Gastrocnemius medialis (tissue), 4 donors: Measurements from ENCODE around the gene HES4. TPM values are rescaled to one million over a fixed set of nuclear protein-coding genes. Genes with fewer than 3 reads are reported as not detected.

Experiments used
- ATAC-seq, 2 donors: fragments of 150-250 bp; one replicate each; pipeline ENCODE4 v1.9.1; 2016
- DNase-seq, 2 donors: peaks; one replicate each; pipeline ENCODE4 v3.0.0-alpha.2; 2019
- H3K27ac ChIP-seq, 4 donors: fragments of 200-600 bp; sonication (generic); 1 replicate in 1 of 4; 2 replicates in 3 of 4; pipeline ENCODE4 v1.5.1; 2016 to 2018; ENCODE audit warnings: mild to moderate bottlenecking in 2 of 4, moderate library complexity in 1 of 4
- H3K27me3 ChIP-seq, 3 donors: fragments of 200-600 bp; sonication (generic) in 2 of 3; 1 replicate in 1 of 3; 2 replicates in 2 of 3; pipeline versions ENCODE4 v1.5.1 to v1.6.0; 2016 to 2019; ENCODE audit warnings: mild to moderate bottlenecking in 1 of 3, moderate library complexity in 1 of 3
- H3K36me3 ChIP-seq, 2 donors: fragments of 200-600 bp; sonication (generic) in 1 of 2; one replicate each; pipeline ENCODE4 v1.5.1; 2017 to 2018
- H3K4me1 ChIP-seq, 2 donors: fragments of 200-600 bp; sonication (generic) in 1 of 2; one replicate each; pipeline ENCODE4 v1.5.1; 2016 to 2017; ENCODE audit warnings: mild to moderate bottlenecking in 2 of 2
- H3K4me3 ChIP-seq, 4 donors: fragments of 200-600 bp; sonication (generic) in 3 of 4; 1 replicate in 1 of 4; 2 replicates in 3 of 4; pipeline ENCODE4 v1.5.1; 2016 to 2019; ENCODE audit warnings: mild to moderate bottlenecking in 2 of 4
- H3K9me3 ChIP-seq, 3 donors: fragments of 200-600 bp; sonication (generic) in 2 of 3; 1 replicate in 1 of 3; 2 replicates in 2 of 3; pipeline ENCODE4 v1.5.1; 2016 to 2019
- POLR2A ChIP-seq, 2 donors: fragments of 450-650 bp; IDR thresholded peaks; one replicate each; pipeline ENCODE4 v1.6.1; 2017; ENCODE audit warnings: antibody characterized with exemption in 2 of 2, mild to moderate bottlenecking in 2 of 2, moderate library complexity in 2 of 2
- in situ Hi-C, 4 donors: fragments of 200-750 bp; cut with MboI; loops; one replicate each; pipeline versions ENCODE4 v1.15.0 to v1.8.0; 2017; ENCODE audit warnings: low sequenced_read_pairs in 4 of 4
- intact Hi-C: fragments of 100-400 bp; cut with DNase I; formaldehyde crosslinking; loops from one replicate; pipeline ENCODE4 v1.15.1; 2023; ENCODE audit warnings: low total_unique reads
- total RNA-seq, 4 donors: library from RNA; depleted of rRNA; stranded (reverse); fragments of >200 nt; gene quantifications; one replicate each; pipeline versions ENCODE4 v1.1.0 to v1.2.3, GENCODE V29; 2016
- TF ChIP-seq, protein P1 (sequence below), 5 experiments: fragments of 450-650 bp in 3 of 5; fragments of 200-600 bp in 2 of 5; sonication (generic) in 2 of 5; IDR thresholded peaks in 4 of 5; conservative IDR thresholded peaks in 1 of 5; 1 replicate in 4 of 5; 2 replicates in 1 of 5; pipeline ENCODE4 v1.5.1; 2016 to 2019; ENCODE audit warnings: antibody characterized with exemption in 5 of 5, mild to moderate bottlenecking in 3 of 5, moderate library complexity in 3 of 5

The HES4 gene
- total RNA-seq, 4 donors from 2014 or later: 6.4 to 17.4 (median 9.5) TPM

DNA sequence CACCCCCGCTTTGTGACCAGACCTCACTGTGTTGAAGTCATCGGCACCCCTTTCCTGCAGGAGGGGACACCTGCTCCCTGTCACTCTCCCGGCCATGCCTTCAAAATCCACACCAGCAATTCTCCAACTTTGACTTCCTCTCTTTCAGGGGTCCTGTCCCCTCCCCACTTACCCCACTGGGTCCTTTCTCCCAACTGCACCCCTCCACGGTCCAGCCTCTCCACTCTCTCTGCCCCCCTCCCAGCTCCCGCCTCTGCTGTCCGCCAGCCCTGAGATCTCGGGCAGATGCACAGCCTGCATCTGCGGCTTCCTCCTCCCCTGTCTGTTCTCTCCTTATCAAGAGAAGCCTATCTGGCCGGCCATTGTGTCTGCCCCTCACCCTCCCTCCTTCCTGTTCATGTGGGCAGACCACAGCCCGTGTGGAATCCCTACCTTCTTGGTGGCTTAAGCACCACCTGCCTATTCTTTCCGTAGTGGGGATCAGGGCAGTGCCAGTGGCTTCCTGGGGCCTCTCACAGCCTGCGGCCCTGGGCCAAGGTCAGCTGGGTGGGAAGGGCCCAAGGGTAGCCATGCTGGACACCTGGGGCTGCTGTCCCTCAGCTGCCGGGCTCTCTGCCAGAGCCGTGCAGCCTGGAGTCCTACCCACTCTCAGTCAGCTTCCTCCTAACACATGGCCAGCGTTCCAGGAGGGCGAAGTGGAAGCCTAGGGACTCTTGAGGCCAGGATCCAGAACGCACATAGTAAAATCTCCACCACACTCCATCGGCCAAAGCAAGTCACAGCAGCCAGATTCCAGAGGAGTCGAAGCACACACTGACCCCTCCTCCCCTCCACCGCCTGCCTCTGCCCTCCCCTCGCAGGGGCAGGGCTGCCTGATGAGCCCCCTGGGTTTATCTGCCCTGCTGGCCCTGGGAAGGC, 5.1 kb upstream of the HES4 start:
- DNase-seq: peak in 1 of 2 donors; percentile 58
- no peak for TF ChIP-seq POLR2A (IDR thresholded peaks at IDR 0.05)
- TF ChIP-seq, protein P1, sequence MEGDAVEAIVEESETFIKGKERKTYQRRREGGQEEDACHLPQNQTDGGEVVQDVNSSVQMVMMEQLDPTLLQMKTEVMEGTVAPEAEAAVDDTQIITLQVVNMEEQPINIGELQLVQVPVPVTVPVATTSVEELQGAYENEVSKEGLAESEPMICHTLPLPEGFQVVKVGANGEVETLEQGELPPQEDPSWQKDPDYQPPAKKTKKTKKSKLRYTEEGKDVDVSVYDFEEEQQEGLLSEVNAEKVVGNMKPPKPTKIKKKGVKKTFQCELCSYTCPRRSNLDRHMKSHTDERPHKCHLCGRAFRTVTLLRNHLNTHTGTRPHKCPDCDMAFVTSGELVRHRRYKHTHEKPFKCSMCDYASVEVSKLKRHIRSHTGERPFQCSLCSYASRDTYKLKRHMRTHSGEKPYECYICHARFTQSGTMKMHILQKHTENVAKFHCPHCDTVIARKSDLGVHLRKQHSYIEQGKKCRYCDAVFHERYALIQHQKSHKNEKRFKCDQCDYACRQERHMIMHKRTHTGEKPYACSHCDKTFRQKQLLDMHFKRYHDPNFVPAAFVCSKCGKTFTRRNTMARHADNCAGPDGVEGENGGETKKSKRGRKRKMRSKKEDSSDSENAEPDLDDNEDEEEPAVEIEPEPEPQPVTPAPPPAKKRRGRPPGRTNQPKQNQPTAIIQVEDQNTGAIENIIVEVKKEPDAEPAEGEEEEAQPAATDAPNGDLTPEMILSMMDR (IDR thresholded peaks at IDR 0.05 in 4 of 5, conservative IDR thresholded peaks at IDR 0.05 in 1 of 5): no peak
- in situ Hi-C loops (no loop called here), intact Hi-C loops (loop anchor here (5.0 kb wide), 1 partner anchor 83 kb away; the partner anchor contains the start of gene SAMD11)
- H3K4me3 ChIP-seq: peak overlapping the region in 1 of 4 donors; percentile 7
- H3K36me3 ChIP-seq: no peaks in the 10 kb centered on the region
- peaks cover 0 to 7% (median 4%) of the 10 kb centered on the region in 3 donors for H3K27me3 ChIP-seq
- peaks cover 12 to 16% of the 10 kb centered on the region in 2 donors for H3K4me1 ChIP-seq
- peak overlapping the region in 2 of 4 donors; percentile 45 to 69 for H3K27ac ChIP-seq
- no peaks in the 10 kb centered on the region for H3K9me3 ChIP-seq
- ATAC-seq: peak in 1 of 2 donors; percentile 37

DNA sequence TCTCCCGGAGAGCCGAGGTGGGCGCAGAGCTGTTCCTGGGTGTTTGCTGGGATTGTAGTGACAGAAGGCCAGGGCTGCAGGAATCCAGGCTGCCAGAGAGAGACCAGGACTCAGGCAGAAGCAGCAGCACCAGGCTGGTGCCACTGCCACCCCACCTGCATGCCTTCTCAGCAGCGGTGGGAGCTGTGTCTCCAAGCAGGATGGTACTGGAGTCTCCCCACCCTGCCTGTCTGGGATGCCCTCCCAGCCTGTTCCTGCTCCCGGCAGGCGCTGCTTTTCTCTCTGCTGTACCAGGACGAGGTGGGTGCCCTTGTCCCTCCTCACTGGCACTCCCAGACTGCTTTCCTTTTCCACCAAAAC, 4.5 kb upstream of the HES4 start:
- Histone ChIP-seq H3K4me1 (peaks cover 12 to 18% of the 10 kb centered on the region in 2 donors), H3K27ac (peak overlapping the region in 1 of 4 donors; percentile 45), H3K27me3 (peaks cover 2 to 7% (median 5%) of the 10 kb centered on the region in 3 donors), H3K36me3 (no peaks in the 10 kb centered on the region), H3K4me3 (no peak overlapping the region), H3K9me3 (no peaks in the 10 kb centered on the region)
- no peak for ATAC-seq
- in situ Hi-C loops: no loop called here
- TF ChIP-seq POLR2A (IDR thresholded peaks at IDR 0.05): no peak
- DNase-seq: no peak
- intact Hi-C loops: loop anchor here (5.0 kb wide), 1 partner anchor 82 kb away; the partner anchor contains the start of gene SAMD11

DNA sequence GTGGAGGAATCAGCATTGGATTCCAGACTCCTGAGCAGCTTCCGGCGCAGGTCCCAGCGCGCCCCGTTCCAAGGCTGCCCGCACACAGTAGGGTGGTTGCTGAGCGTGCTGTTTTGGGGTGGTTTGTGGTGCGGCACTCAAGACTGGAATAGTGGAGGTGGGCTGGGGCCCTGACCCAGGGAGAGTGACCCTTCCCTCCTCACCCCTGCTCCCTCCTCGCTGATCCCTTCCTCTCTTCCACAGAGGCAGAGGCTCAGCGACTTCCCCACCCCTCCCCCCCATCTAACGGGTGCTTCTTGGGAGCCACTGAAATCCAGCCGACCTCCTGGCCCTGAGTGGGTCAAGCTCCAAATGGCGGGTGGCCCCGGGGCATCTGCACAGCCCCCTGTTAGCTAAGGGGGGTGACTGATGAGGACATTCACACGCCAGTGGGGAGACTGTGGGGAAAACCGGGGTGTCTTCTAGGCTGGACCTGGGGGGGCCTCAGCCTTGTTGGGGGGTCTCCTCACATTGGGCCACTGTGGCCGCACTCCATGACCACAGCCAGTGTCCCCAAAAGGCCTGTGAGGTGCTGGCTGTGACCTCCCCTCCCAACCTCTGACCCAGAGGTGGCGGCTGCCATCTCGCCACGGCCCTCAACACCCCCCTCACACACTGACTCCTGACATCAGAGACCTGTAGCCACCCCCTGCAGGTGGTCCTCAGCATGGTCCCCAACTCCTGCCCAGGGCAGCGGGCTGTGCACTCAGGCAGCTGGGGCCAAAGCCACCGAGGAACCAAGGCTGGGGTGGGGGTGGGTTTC, 3.9 kb upstream of the HES4 start:
- peaks cover 12 to 19% of the 10 kb centered on the region in 2 donors for H3K4me1 ChIP-seq
- in situ Hi-C loops (no loop called here), intact Hi-C loops (loop anchor here (5.0 kb wide), 1 partner anchor 82 kb away; the partner anchor contains the start of gene SAMD11)
- no peak for TF ChIP-seq POLR2A (IDR thresholded peaks at IDR 0.05)
- TF ChIP-seq, protein P1 (IDR thresholded peaks at IDR 0.05 in 4 of 5, conservative IDR thresholded peaks at IDR 0.05 in 1 of 5): no peak
- no peaks in the 10 kb centered on the region for H3K36me3 ChIP-seq
- no peak overlapping the region for H3K27ac ChIP-seq
- peaks cover 5 to 8% (median 7%) of the 10 kb centered on the region in 3 donors for H3K27me3 ChIP-seq
- no peak for ATAC-seq
- DNase-seq: no peak
- no peak overlapping the region for H3K4me3 ChIP-seq
- no peaks in the 10 kb centered on the region for H3K9me3 ChIP-seq

DNA sequence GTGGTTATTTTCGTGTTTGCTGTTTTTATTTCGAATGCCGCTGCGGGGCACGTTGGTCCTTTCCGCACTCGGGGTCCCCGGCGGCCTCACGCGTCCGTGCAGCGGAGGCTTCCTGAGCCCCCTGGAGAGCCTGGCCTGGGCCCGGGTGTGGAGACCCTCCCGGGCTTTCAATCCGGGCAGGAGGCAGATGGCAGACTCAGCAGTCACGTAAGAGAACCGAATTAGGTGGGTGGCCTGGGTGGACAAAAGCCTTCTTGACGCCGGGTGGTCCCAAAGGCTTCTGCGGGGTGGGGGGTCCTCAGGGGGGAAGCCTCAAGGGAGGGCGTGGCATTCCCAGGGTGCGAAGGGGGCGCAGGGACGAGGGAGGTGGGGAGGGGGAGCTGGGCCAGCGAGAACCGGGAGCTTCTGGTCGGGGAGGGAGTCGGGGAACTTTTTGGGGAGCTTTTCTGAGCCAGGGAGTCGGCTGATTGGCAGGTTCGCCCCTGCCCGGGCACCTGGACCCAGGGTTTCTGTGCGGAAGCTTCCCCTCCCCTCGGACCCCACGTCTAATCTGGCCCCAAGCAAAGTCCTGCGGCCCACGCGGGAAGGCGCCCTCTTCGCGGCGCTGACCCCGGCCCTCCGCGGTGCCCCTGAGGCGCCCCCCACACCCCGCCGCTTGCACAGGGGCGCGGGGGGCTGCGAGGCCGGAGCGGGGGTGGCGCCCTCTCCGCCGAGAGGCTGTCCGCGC, 1.3 kb upstream of the HES4 start:
- peaks cover 12 to 19% of the 10 kb centered on the region in 2 donors for H3K4me1 ChIP-seq
- ATAC-seq: peak in 1 of 2 donors; percentile 2
- TF ChIP-seq, protein P1 (IDR thresholded peaks at IDR 0.05 in 4 of 5, conservative IDR thresholded peaks at IDR 0.05 in 1 of 5): no peak
- TF ChIP-seq POLR2A (IDR thresholded peaks at IDR 0.05): no peak

More for the DNA sequence above, 1.3 kb upstream of the HES4 start:
- peaks cover 7 to 11% (median 8%) of the 10 kb centered on the region in 3 donors for H3K27me3 ChIP-seq
- H3K4me3 ChIP-seq: peak overlapping the region; percentile 57 to 85 (median 71)
- DNase-seq: no peak
- intact Hi-C loops (loop anchor here (2.0 to 5.0 kb wide), 2 partner anchors 18 to 79 kb away; partner anchors contain the start of gene SAMD11), in situ Hi-C loops (no loop called here)
- H3K9me3 ChIP-seq: no peaks in the 10 kb centered on the region
- peak overlapping the region; percentile 84 to 92 (median 89) for H3K27ac ChIP-seq
- no peaks in the 10 kb centered on the region for H3K36me3 ChIP-seq
